ENCODE measurements around the gene CDH15. TPM values are rescaled to one million over a fixed set of nuclear protein-coding genes. Genes with fewer than 3 reads are reported as not detected.
"Not testable (repeated sequence)": the region's sequence is repeated elsewhere in the genome, so short reads cannot be mapped to it uniquely, and the experiment has no call there.

CDH15 gene
- total RNA-seq, 1 donor from 2014 or later: 0.35 TPM

GRCh38 chr16:89187032-89187769, 15.7 kb downstream of the CDH15 start:
- Mint-ChIP-seq H3K27ac (ENCODE audit: unreplicated experiment) (no peak overlapping the region), H3K27me3 (ENCODE audit: unreplicated experiment) (no peaks in the 10 kb centered on the region), H3K9me3 (ENCODE audit: unreplicated experiment) (no peaks in the 10 kb centered on the region), H3K36me3 (ENCODE audit: unreplicated experiment) (no peaks in the 10 kb centered on the region), H3K4me1 (ENCODE audit: unreplicated experiment) (no peaks in the 10 kb centered on the region), H3K4me3 (ENCODE audit: unreplicated experiment) (no peak overlapping the region)
- TF ChIP-seq, protein P1, sequence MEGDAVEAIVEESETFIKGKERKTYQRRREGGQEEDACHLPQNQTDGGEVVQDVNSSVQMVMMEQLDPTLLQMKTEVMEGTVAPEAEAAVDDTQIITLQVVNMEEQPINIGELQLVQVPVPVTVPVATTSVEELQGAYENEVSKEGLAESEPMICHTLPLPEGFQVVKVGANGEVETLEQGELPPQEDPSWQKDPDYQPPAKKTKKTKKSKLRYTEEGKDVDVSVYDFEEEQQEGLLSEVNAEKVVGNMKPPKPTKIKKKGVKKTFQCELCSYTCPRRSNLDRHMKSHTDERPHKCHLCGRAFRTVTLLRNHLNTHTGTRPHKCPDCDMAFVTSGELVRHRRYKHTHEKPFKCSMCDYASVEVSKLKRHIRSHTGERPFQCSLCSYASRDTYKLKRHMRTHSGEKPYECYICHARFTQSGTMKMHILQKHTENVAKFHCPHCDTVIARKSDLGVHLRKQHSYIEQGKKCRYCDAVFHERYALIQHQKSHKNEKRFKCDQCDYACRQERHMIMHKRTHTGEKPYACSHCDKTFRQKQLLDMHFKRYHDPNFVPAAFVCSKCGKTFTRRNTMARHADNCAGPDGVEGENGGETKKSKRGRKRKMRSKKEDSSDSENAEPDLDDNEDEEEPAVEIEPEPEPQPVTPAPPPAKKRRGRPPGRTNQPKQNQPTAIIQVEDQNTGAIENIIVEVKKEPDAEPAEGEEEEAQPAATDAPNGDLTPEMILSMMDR (IDR thresholded peaks at IDR 0.05): no peak
- no peak for DNase-seq (ENCODE audit: extremely low spot score, unreplicated experiment)

DNA sequence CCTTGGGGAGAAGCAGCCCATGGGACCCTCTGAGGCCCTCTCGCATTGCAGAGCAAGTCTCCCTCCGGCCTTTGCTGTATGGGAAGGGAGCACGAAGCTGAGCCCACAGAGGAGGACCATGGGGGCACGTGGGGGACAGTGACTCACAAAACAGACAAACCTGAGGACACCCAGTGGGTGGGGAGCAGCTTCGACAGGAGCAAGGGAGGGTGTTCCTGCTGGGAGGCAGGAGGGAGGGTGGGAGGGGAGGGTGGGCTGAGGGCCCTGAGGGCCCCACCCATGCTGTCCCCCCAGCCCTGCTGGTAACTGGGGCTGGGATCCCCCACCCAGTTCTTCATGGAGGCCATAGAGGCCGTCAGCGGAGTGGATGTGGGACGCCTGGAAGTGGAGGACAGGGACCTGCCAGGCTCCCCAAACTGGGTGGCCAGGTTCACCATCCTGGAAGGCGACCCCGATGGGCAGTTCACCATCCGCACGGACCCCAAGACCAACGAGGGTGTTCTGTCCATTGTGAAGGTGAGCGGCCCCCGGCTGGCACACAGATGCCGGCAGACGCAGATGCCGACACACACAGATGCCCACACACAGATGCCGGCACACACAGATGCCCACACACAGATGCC, 16.3 kb downstream of the CDH15 start:
- TF ChIP-seq, protein P1 (IDR thresholded peaks at IDR 0.05): no peak
- Mint-ChIP-seq H3K4me1 (ENCODE audit: unreplicated experiment) (no peaks in the 10 kb centered on the region), H3K27ac (ENCODE audit: unreplicated experiment) (no peak overlapping the region), H3K4me3 (ENCODE audit: unreplicated experiment) (no peak overlapping the region), H3K36me3 (ENCODE audit: unreplicated experiment) (no peaks in the 10 kb centered on the region), H3K9me3 (ENCODE audit: unreplicated experiment) (no peaks in the 10 kb centered on the region), H3K27me3 (ENCODE audit: unreplicated experiment) (no peaks in the 10 kb centered on the region)
- no peak for DNase-seq (ENCODE audit: extremely low spot score, unreplicated experiment)

DNA sequence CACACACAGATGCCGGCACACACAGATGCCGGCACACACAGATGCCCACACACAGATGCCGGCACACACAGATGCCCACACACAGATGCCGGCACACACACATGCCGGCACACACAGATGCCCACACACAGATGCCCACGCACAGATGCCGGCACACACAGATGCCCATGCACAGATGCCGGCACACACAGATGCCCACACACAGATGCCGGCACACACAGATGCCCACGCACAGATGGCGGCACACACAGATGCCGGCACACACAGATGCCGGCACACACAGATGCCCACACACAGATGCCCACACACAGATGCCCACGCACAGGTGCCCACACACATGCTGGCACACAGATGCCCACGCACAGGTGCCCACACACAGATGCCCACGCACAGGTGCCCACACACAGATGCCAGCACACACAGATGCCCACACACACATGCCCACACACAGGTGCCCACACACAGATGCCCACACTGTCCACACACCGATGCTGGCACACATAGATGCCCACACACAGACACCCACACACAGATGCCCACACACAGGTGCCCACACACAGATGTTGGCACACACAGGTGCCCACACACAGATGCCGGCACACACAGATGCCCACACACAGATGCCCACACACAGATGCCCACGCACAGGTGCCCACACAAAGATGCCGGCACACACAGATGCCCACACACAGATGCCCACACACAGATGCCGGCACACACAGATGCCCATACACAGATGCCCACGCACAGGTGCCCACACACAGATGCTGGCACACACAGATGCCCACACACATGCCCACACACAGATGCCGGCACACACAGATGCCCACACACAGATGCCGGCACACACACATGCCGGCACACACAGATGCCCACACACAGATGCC, 17.2 kb downstream of the CDH15 start:
- H3K27ac Mint-ChIP-seq (ENCODE audit: unreplicated experiment); H3K4me1 Mint-ChIP-seq (ENCODE audit: unreplicated experiment); DNase-seq (ENCODE audit: extremely low spot score, unreplicated experiment); H3K27me3 Mint-ChIP-seq (ENCODE audit: unreplicated experiment); H3K4me3 Mint-ChIP-seq (ENCODE audit: unreplicated experiment); H3K36me3 Mint-ChIP-seq (ENCODE audit: unreplicated experiment); H3K9me3 Mint-ChIP-seq (ENCODE audit: unreplicated experiment): not testable (repeated sequence)

DNA sequence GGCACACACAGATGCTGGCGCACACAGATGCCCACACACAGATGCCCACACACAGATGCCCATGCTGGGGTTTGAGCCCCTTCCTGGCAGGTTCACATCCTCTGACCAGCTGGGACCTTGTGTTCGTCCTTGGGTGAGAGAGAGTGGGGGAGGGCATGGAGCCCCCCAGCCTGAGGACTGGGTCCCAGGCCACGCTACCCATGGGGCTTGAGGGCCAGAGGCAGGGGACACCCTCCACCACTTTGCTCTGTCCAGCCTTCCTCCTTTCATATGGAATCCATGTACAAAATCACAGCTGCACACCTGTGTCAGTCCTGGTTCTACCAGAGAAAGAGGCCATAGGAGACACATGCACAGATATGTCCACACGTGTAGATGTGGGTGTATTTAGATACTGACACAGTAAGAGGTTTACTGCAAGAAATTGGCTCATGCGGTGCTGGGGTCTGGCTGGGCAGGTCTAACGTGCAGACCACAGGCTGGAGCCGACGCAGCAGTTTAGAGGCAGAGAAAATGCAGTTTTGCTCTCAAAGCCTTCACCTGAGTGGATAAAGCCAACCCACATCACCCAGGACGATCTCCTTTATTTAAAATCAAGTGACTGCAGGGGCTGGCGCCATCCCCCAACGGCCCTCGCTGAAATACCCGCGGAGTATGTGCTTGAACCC, 17.9 kb downstream of the CDH15 start:
- TF ChIP-seq, protein P1 (IDR thresholded peaks at IDR 0.05): no peak
- Mint-ChIP-seq H3K4me3 (ENCODE audit: unreplicated experiment) (no peak overlapping the region), H3K27ac (ENCODE audit: unreplicated experiment) (no peak overlapping the region), H3K9me3 (ENCODE audit: unreplicated experiment) (no peaks in the 10 kb centered on the region), H3K27me3 (ENCODE audit: unreplicated experiment) (no peaks in the 10 kb centered on the region), H3K36me3 (ENCODE audit: unreplicated experiment) (no peaks in the 10 kb centered on the region), H3K4me1 (ENCODE audit: unreplicated experiment) (no peaks in the 10 kb centered on the region)
- DNase-seq (ENCODE audit: extremely low spot score, unreplicated experiment): no peak

DNA sequence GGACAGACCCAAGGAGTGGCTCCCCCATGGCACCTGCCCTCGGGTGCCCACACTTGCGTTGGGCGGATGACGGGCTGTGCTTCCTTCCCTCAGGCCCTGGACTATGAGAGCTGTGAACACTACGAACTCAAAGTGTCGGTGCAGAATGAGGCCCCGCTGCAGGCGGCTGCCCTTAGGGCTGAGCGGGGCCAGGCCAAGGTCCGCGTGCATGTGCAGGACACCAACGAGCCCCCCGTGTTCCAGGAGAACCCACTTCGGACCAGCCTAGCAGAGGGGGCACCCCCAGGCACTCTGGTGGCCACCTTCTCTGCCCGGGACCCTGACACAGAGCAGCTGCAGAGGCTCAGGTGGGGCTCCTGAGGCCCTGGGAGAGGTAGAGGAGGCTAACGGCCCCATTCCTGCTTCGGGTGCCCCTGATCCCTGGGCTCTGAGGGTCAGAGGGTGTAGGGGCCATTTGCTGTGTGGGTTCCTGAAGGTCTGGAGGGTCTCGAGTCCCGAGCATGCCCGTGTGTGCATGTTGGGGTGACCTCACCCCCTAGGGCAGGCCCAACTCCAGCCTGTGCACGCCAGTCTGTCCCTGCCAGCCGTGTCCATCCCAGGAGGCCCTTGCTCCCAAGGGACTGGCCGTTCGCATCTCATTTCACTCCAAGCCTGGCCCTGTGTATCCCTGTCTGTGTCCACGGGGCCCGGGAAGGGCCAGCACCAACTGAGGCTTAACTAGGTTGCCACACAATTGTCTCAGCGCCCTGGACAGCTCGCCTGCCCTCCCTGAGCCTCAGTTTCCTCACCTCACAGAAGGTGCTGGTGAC, 18.8 kb downstream of the CDH15 start:
- H3K4me3 Mint-ChIP-seq (ENCODE audit: unreplicated experiment): no peak overlapping the region
- no peak for DNase-seq (ENCODE audit: extremely low spot score, unreplicated experiment)
- no peaks in the 10 kb centered on the region for H3K9me3 Mint-ChIP-seq (ENCODE audit: unreplicated experiment)
- TF ChIP-seq, protein P1 (IDR thresholded peaks at IDR 0.05): no peak
- H3K36me3 Mint-ChIP-seq (ENCODE audit: unreplicated experiment): no peaks in the 10 kb centered on the region
- H3K27me3 Mint-ChIP-seq (ENCODE audit: unreplicated experiment): no peaks in the 10 kb centered on the region
- no peaks in the 10 kb centered on the region for H3K4me1 Mint-ChIP-seq (ENCODE audit: unreplicated experiment)
- H3K27ac Mint-ChIP-seq (ENCODE audit: unreplicated experiment): no peak overlapping the region

All from osteocyte (in vitro differentiated cells).